NCI-H2227 (cell line): ENCODE data around the gene SLC39A2.

Source experiments
- DNase-seq: peaks from one replicate; lab custom pipeline; 2025; ENCODE audit not compliant: unreplicated experiment; lab: John Stamatoyannopoulos, UW

Gene SLC39A2

GRCh38 chr14:21043387-21043973 lies 44.4 kb downstream of the SLC39A2 start:
- no peak for DNase-seq

GRCh38 chr14:21043974-21044618 lies 45.0 kb downstream of the SLC39A2 start:
- DNase-seq: no peak

GRCh38 chr14:21047378-21047781 lies 48.3 kb downstream of the SLC39A2 start:
- no peak for DNase-seq

GRCh38 chr14:21048638-21049037 lies 49.5 kb downstream of the SLC39A2 start:
- DNase-seq: no peak

GRCh38 chr14:21049271-21049673 lies 50.2 kb downstream of the SLC39A2 start:
- no peak for DNase-seq

- DNase-seq: no peak
Observed at GRCh38 chr14:21050597-21050996, 51.5 kb downstream of the SLC39A2 start.
